ENCODE data around the gene OR13G1.
"Not testable (repeated sequence)": the region's sequence is repeated elsewhere in the genome, so short reads cannot be mapped to it uniquely, and the experiment has no call there.

DNA sequence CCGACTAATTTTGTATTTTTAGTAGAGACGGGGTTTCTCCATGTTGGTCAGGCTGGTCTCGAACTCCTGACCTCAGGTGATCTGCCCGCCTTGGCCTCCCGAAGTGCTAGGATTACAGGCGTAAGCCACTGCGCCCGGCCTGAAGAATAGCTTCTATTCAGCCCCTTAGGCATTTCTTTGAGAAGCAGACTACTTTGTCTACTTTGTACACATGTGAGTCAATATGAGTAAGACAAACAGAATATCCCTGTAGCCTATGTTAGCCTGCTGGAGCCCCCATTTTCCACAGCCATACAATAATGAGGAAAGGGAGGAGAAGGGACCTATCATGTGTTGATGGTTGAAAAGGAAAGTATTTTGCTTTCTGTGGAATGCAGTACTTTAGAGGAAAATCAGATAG, 31.1 kb upstream of the OR13G1 start:
- TF ChIP-seq, protein P1, sequence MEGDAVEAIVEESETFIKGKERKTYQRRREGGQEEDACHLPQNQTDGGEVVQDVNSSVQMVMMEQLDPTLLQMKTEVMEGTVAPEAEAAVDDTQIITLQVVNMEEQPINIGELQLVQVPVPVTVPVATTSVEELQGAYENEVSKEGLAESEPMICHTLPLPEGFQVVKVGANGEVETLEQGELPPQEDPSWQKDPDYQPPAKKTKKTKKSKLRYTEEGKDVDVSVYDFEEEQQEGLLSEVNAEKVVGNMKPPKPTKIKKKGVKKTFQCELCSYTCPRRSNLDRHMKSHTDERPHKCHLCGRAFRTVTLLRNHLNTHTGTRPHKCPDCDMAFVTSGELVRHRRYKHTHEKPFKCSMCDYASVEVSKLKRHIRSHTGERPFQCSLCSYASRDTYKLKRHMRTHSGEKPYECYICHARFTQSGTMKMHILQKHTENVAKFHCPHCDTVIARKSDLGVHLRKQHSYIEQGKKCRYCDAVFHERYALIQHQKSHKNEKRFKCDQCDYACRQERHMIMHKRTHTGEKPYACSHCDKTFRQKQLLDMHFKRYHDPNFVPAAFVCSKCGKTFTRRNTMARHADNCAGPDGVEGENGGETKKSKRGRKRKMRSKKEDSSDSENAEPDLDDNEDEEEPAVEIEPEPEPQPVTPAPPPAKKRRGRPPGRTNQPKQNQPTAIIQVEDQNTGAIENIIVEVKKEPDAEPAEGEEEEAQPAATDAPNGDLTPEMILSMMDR (IDR thresholded peaks at IDR 0.05; ENCODE audit: low read length), result not testable (repeated sequence)
- TF ChIP-seq EZH2 (IDR thresholded peaks at IDR 0.05; ENCODE audit: borderline replicate concordance, low read length), result not testable (repeated sequence)

Measured in OCI-LY1 (cell line).